ENCODE measurements around the gene CA9. TPM values are rescaled to one million over a fixed set of nuclear protein-coding genes. Genes with fewer than 3 reads are reported as not detected.
A peak's percentile ranks its signal among the peaks of the same experiment; 100 is the strongest.

Gene CA9
- total and polyA plus RNA-seq, 9 of the 15 experiments (the other 6 are each of a cell fraction or from before 2014, with no cell fraction given) = 0.15 to 10.6 (median 0.60) TPM; not detected in 4

DNA sequence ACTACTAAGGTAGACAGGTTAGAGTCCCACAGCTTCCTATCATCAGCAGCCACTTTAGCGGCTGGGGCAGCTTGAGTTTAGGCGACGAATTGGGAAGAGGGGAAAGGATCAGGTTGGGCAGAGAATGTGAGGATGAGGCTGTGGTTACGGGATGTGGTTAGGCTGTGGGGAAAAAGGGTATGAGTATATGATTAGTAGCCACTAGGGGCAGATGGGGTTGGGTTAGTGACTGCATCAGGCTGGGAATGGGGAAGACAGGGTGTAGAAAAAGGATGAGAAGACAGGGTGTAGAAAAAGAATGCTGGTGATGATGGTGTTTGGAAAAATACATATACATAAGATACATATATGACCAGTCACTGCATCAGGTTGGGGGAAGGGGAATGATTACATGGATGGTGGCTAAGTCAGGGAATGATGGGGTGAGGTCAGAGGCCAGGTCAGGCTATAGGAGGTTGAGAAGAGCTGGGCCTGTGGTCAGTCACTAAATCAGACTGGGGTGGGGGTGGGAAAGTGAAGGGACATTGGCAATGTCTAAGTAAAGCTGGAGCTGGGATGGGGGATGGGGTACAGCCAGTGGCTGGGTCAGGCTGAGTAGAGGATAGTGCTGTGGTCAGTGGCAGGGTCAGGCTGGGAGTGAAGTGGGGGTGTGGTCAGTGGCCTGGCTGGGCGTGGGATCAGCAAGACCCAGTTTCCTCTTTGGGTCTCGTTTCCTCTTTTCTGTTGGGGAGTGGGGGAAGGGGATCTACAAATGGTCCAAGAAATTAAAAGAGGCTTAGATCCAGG lies 56.2 kb downstream of the CA9 start (continued):
- TF ChIP-seq, protein P1, sequence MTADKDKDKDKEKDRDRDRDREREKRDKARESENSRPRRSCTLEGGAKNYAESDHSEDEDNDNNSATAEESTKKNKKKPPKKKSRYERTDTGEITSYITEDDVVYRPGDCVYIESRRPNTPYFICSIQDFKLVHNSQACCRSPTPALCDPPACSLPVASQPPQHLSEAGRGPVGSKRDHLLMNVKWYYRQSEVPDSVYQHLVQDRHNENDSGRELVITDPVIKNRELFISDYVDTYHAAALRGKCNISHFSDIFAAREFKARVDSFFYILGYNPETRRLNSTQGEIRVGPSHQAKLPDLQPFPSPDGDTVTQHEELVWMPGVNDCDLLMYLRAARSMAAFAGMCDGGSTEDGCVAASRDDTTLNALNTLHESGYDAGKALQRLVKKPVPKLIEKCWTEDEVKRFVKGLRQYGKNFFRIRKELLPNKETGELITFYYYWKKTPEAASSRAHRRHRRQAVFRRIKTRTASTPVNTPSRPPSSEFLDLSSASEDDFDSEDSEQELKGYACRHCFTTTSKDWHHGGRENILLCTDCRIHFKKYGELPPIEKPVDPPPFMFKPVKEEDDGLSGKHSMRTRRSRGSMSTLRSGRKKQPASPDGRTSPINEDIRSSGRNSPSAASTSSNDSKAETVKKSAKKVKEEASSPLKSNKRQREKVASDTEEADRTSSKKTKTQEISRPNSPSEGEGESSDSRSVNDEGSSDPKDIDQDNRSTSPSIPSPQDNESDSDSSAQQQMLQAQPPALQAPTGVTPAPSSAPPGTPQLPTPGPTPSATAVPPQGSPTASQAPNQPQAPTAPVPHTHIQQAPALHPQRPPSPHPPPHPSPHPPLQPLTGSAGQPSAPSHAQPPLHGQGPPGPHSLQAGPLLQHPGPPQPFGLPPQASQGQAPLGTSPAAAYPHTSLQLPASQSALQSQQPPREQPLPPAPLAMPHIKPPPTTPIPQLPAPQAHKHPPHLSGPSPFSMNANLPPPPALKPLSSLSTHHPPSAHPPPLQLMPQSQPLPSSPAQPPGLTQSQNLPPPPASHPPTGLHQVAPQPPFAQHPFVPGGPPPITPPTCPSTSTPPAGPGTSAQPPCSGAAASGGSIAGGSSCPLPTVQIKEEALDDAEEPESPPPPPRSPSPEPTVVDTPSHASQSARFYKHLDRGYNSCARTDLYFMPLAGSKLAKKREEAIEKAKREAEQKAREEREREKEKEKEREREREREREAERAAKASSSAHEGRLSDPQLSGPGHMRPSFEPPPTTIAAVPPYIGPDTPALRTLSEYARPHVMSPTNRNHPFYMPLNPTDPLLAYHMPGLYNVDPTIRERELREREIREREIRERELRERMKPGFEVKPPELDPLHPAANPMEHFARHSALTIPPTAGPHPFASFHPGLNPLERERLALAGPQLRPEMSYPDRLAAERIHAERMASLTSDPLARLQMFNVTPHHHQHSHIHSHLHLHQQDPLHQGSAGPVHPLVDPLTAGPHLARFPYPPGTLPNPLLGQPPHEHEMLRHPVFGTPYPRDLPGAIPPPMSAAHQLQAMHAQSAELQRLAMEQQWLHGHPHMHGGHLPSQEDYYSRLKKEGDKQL (CRISPR knock-in tag; IDR thresholded peaks at IDR 0.05; ENCODE audit: borderline replicate concordance) = no peak
- no peak for TF ChIP-seq MIER1 (IDR thresholded peaks at IDR 0.05; ENCODE audit: low read depth)
- no peak for TF ChIP-seq CCAR2 (IDR thresholded peaks at IDR 0.05; ENCODE audit: low read depth, low read length)
- TF ChIP-seq, protein P2, sequence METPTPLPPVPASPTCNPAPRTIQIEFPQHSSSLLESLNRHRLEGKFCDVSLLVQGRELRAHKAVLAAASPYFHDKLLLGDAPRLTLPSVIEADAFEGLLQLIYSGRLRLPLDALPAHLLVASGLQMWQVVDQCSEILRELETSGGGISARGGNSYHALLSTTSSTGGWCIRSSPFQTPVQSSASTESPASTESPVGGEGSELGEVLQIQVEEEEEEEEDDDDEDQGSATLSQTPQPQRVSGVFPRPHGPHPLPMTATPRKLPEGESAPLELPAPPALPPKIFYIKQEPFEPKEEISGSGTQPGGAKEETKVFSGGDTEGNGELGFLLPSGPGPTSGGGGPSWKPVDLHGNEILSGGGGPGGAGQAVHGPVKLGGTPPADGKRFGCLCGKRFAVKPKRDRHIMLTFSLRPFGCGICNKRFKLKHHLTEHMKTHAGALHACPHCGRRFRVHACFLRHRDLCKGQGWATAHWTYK (CRISPR knock-in tag; IDR thresholded peaks at IDR 0.05) = peak; percentile 98
- no peak for TF ChIP-seq STAG1 (CRISPR knock-in tag; IDR thresholded peaks at IDR 0.05; ENCODE audit: borderline replicate concordance)
- no peak for TF ChIP-seq RUNX1 (IDR thresholded peaks at IDR 0.05; ENCODE audit: low read depth)
- no peak for TF ChIP-seq ATF1 (CRISPR knock-in tag; IDR thresholded peaks at IDR 0.05)
- peak; percentile 40 for TF ChIP-seq ATF1 (tag; IDR thresholded peaks at IDR 0.05)
- no peak for TF ChIP-seq E2F3 (CRISPR knock-in tag; IDR thresholded peaks at IDR 0.05)
- TF ChIP-seq ARID2 (IDR thresholded peaks at IDR 0.05) = 0 out of 2 replicates have a peak, but pooled peaks have one; percentile 7
- TF ChIP-seq KDM2B (CRISPR knock-in tag; IDR thresholded peaks at IDR 0.05) = no peak
- no peak for TF ChIP-seq KAT8 (IDR thresholded peaks at IDR 0.05; ENCODE audit: low read depth)
- TF ChIP-seq SMAD4 (CRISPR knock-in tag; conservative IDR thresholded peaks at IDR 0.05) = no peak
- no peak for TF ChIP-seq E4F1 (CRISPR knock-in tag; IDR thresholded peaks at IDR 0.05; ENCODE audit: borderline replicate concordance)
- TF ChIP-seq PURB (CRISPR knock-in tag; IDR thresholded peaks at IDR 0.05; ENCODE audit: low read depth) = no peak
- no peak for TF ChIP-seq PBX2 (CRISPR knock-in tag; IDR thresholded peaks at IDR 0.05; ENCODE audit: low read depth)
- no peak for TF ChIP-seq PBX2 (tag; conservative IDR thresholded peaks at IDR 0.05; ENCODE audit: low read depth)

Data from K562 (cell line).